ENCODE results near the gene LTBP1. TPM values are rescaled to one million over a fixed set of nuclear protein-coding genes. Genes with fewer than 3 reads are reported as not detected.
"Not testable (repeated sequence)": the region's sequence is repeated elsewhere in the genome, so short reads cannot be mapped to it uniquely, and the experiment has no call there.

Gene LTBP1
- total and polyA plus RNA-seq, 10 of the 15 experiments (the other 5 are each of a cell fraction or from before 2014, with no cell fraction given), result 0.01 to 0.28 (median 0.12) TPM; not detected in 2

DNA sequence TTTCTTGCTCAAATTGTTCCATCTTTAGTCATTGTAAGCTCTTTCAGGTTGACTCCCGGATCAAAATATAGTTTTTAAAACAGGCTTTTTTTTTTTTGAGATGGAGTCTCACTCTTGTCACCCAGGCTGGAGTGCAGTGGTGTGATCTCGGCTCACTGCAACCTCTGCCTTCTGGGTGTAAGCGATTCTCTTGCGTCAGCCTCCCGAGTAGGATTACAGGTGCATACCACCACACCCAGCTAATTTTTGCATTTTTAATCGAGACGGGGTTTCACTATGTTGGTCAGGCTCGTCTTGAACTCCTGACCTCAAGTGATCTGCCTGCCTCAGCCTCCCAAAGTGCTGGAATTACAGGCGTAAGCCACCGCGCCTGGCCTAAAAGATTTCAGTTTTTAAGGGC lies 106.0 kb downstream of the LTBP1 start:
- FAIRE-seq; H3K27me3 ChIP-seq (replicated peaks in 1 of 2; ENCODE audit: control insufficient read depth in 2 of 2, insufficient read depth in 2 of 2, low read length in 1 of 2); BruUV-seq (replicated peaks); H3K4me1 ChIP-seq (ENCODE audit: control insufficient read depth, insufficient read depth, low read length); H3K36me3 ChIP-seq (ENCODE audit: control insufficient read depth in 2 of 2, insufficient read depth in 2 of 2, low read length in 1 of 2); SMC1A ChIA-PET (ENCODE audit: uncharacterized antibody, unreplicated experiment); H3K4me2 ChIP-seq (ENCODE audit: control insufficient read depth, insufficient read depth); in situ Hi-C loops (cut with MboI); H4K20me1 ChIP-seq (ENCODE audit: control insufficient read depth, insufficient read depth); RAD21 ChIA-PET (ENCODE audit: unreplicated experiment); ATAC-seq; H3K27ac ChIP-seq (ENCODE audit: control insufficient read depth, insufficient read depth); POLR2A ChIA-PET; H3K9me3 ChIP-seq (replicated peaks; ENCODE audit: control insufficient read depth, insufficient read depth, low read length); DNase-seq (ENCODE audit: low read depth, low spot score); H3K79me2 ChIP-seq (ENCODE audit: control insufficient read depth, insufficient read depth, low read length); intact Hi-C loops (cut with micrococcal nuclease; ENCODE audit: unreplicated experiment); H2AFZ ChIP-seq (ENCODE audit: control insufficient read depth, low read depth, low read length); H3K4me3 ChIP-seq; H3K9ac ChIP-seq (ENCODE audit: control insufficient read depth, insufficient read depth, low read length); CTCF ChIA-PET: not testable (repeated sequence)
- 59% methylated on average over 11 of the region's 11 CpGs for WGBS (ENCODE audit: insufficient coverage, insufficient replicate concordance, low lambda C conversion rate, missing lambda C conversion rate)

DNA sequence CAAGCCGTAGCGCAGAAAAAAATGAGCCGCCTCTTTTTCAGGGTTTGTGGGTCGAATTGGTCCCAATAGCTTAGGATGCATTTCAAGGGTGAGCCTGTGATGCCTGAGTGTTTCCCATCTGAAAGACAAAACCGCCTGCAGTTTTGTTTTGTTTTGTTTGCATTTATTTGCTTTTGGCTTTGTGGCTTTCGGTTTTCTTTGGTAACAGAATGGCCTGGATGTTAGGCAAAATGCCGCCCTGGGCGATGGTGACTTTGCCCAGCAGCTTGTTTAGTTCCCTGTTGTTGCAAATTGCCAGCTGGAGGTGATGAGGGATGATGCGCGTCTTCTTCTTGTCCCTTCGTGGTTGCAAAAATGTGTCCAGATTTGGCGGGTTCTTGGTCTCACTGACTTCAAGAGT lies 109.4 kb downstream of the LTBP1 start:
- no TSS peak for BruUV-seq (replicated peaks)
- ATAC-seq (no peak), FAIRE-seq (no peak), DNase-seq (ENCODE audit: low read depth, low spot score) (no peak)
- SMC1A ChIA-PET (ENCODE audit: uncharacterized antibody, unreplicated experiment), result interaction anchor here (0.6 kb wide), 1 partner anchor 377 kb away, joined by 3 read pairs; no protein-coding TSS in a partner anchor
- CTCF ChIA-PET, result no interaction called here
- in situ Hi-C loops (cut with MboI), result no loop called here
- H2AFZ ChIP-seq (ENCODE audit: control insufficient read depth, low read depth, low read length), result no peak overlapping the region
- no peak overlapping the region for H3K4me3 ChIP-seq
- RAD21 ChIA-PET (ENCODE audit: unreplicated experiment), result no interaction called here
- 54% methylated on average over 12 of the region's 12 CpGs for WGBS (ENCODE audit: insufficient coverage, insufficient replicate concordance, low lambda C conversion rate, missing lambda C conversion rate)
- no peaks in the 10 kb centered on the region for H3K36me3 ChIP-seq (ENCODE audit: control insufficient read depth in 2 of 2, insufficient read depth in 2 of 2, low read length in 1 of 2)
- no peak overlapping the region for H3K4me2 ChIP-seq (ENCODE audit: control insufficient read depth, insufficient read depth)
- H4K20me1 ChIP-seq (ENCODE audit: control insufficient read depth, insufficient read depth), result no peaks in the 10 kb centered on the region
- no peaks in the 10 kb centered on the region for H3K4me1 ChIP-seq (ENCODE audit: control insufficient read depth, insufficient read depth, low read length)
- H3K27me3 ChIP-seq (replicated peaks in 1 of 2; ENCODE audit: control insufficient read depth in 2 of 2, insufficient read depth in 2 of 2, low read length in 1 of 2), result no peaks in the 10 kb centered on the region; a peak in 1 of 4 replicates
- intact Hi-C loops (cut with micrococcal nuclease; ENCODE audit: unreplicated experiment), result no loop called here
- POLR2A ChIA-PET, result no interaction called here
- H3K79me2 ChIP-seq (ENCODE audit: control insufficient read depth, insufficient read depth, low read length), result no peaks in the 10 kb centered on the region
- no peaks in the 10 kb centered on the region for H3K9me3 ChIP-seq (replicated peaks; ENCODE audit: control insufficient read depth, insufficient read depth, low read length)
- no peak overlapping the region for H3K27ac ChIP-seq (ENCODE audit: control insufficient read depth, insufficient read depth)
- no peak overlapping the region for H3K9ac ChIP-seq (ENCODE audit: control insufficient read depth, insufficient read depth, low read length)
- no peak for TF ChIP-seq FOS (IDR thresholded peaks at IDR 0.05; ENCODE audit: borderline replicate concordance, extremely low read depth, insufficient read length)
- TF ChIP-seq SUZ12 (IDR thresholded peaks at IDR 0.05; ENCODE audit: unreplicated experiment), result no peak
- TF ChIP-seq, protein P1, sequence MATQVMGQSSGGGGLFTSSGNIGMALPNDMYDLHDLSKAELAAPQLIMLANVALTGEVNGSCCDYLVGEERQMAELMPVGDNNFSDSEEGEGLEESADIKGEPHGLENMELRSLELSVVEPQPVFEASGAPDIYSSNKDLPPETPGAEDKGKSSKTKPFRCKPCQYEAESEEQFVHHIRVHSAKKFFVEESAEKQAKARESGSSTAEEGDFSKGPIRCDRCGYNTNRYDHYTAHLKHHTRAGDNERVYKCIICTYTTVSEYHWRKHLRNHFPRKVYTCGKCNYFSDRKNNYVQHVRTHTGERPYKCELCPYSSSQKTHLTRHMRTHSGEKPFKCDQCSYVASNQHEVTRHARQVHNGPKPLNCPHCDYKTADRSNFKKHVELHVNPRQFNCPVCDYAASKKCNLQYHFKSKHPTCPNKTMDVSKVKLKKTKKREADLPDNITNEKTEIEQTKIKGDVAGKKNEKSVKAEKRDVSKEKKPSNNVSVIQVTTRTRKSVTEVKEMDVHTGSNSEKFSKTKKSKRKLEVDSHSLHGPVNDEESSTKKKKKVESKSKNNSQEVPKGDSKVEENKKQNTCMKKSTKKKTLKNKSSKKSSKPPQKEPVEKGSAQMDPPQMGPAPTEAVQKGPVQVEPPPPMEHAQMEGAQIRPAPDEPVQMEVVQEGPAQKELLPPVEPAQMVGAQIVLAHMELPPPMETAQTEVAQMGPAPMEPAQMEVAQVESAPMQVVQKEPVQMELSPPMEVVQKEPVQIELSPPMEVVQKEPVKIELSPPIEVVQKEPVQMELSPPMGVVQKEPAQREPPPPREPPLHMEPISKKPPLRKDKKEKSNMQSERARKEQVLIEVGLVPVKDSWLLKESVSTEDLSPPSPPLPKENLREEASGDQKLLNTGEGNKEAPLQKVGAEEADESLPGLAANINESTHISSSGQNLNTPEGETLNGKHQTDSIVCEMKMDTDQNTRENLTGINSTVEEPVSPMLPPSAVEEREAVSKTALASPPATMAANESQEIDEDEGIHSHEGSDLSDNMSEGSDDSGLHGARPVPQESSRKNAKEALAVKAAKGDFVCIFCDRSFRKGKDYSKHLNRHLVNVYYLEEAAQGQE (IDR thresholded peaks at IDR 0.05; ENCODE audit: low read depth, low read length), result no peak
- no peak for TF ChIP-seq DPF2 (IDR thresholded peaks at IDR 0.05)
- no peak for TF ChIP-seq ZNF217 (IDR thresholded peaks at IDR 0.05)
- no peak for TF ChIP-seq BMI1 (IDR thresholded peaks at IDR 0.05; ENCODE audit: borderline replicate concordance)
- no peak for TF ChIP-seq RUNX3 (IDR thresholded peaks at IDR 0.05; ENCODE audit: low read length)
- TF ChIP-seq CBFB (IDR thresholded peaks at IDR 0.05; ENCODE audit: low read depth), result no peak
- no peak for TF ChIP-seq SIX5 (IDR thresholded peaks at IDR 0.05; ENCODE audit: low read depth, low read length, severe bottlenecking)
- no peak for TF ChIP-seq ATF7 (IDR thresholded peaks at IDR 0.05; ENCODE audit: low read depth)
- no peak for TF ChIP-seq NR2C2 (IDR thresholded peaks at IDR 0.05; ENCODE audit: borderline replicate concordance, control insufficient read depth, insufficient read length, low read depth)
- TF ChIP-seq PBX3 (IDR thresholded peaks at IDR 0.05; ENCODE audit: insufficient replicate concordance, low read depth, low read length), result no peak
- no peak for TF ChIP-seq HSF1 (IDR thresholded peaks at IDR 0.05; ENCODE audit: low read depth, low read length)

Data from GM12878 (cell line).